Neuron (in vitro differentiated cells): Measurements from ENCODE around the gene POMT1.
"Not testable (repeated sequence)": the region's sequence is repeated elsewhere in the genome, so short reads cannot be mapped to it uniquely, and the experiment has no call there.

Experiments used
- H2AFZ ChIP-seq: one replicate; pipeline ENCODE4 v1.6.1; 2013; ENCODE audit warnings: low read depth, mild to moderate bottlenecking, inconsistent platforms, low read length, moderate library complexity
- H3K27me3 ChIP-seq: one replicate; pipeline ENCODE4 v1.6.1; 2013; ENCODE audit warnings: low read length; ENCODE audit not compliant: insufficient read depth
- H3K36me3 ChIP-seq: one replicate; pipeline ENCODE4 v1.6.1; 2013; ENCODE audit warnings: low read length; ENCODE audit not compliant: insufficient read depth
- H3K4me1 ChIP-seq: one replicate; pipeline ENCODE4 v1.6.1; 2013; ENCODE audit warnings: low read length; ENCODE audit not compliant: insufficient read depth
- H3K4me3 ChIP-seq: 2 replicates; pipeline ENCODE4 v1.5.1; 2013; ENCODE audit warnings: mild to moderate bottlenecking, low read length, moderate library complexity
- H3K9me3 ChIP-seq: one replicate; pipeline ENCODE4 v1.6.1; 2013; ENCODE audit warnings: low read length

Gene POMT1

GRCh38 chr9:131549186-131549585, 46.5 kb downstream of the POMT1 start:
- not testable (repeated sequence) for H3K27me3 ChIP-seq, H2AFZ ChIP-seq, H3K4me3 ChIP-seq, H3K4me1 ChIP-seq, H3K36me3 ChIP-seq
- H3K9me3 ChIP-seq = peaks cover 13% of the 10 kb centered on the region

- peaks cover 11% of the 10 kb centered on the region for H3K27me3 ChIP-seq
- H3K36me3 ChIP-seq, H2AFZ ChIP-seq, H3K9me3 ChIP-seq, H3K4me1 ChIP-seq, H3K4me3 ChIP-seq: not testable (repeated sequence)
Observed at GRCh38 chr9:131550465-131550864, 47.7 kb downstream of the POMT1 start.

GRCh38 chr9:131552030-131552429, 49.3 kb downstream of the POMT1 start:
- Histone ChIP-seq H3K27me3 (peaks cover 14% of the 10 kb centered on the region), H3K9me3 (peaks cover 9% of the 10 kb centered on the region), H3K4me3 (no peak overlapping the region), H2AFZ (no peak overlapping the region), H3K4me1 (no peaks in the 10 kb centered on the region), H3K36me3 (no peaks in the 10 kb centered on the region)

GRCh38 chr9:131554087-131554842, 51.5 kb downstream of the POMT1 start:
- no peaks in the 10 kb centered on the region for H3K4me1 ChIP-seq
- no peak overlapping the region for H3K4me3 ChIP-seq
- no peaks in the 10 kb centered on the region for H3K36me3 ChIP-seq
- H3K27me3 ChIP-seq = peaks cover 14% of the 10 kb centered on the region
- H3K9me3 ChIP-seq = peaks cover 6% of the 10 kb centered on the region
- no peak overlapping the region for H2AFZ ChIP-seq

- Histone ChIP-seq H3K27me3 (peaks cover 14% of the 10 kb centered on the region), H3K4me3 (no peak overlapping the region), H3K36me3 (no peaks in the 10 kb centered on the region), H2AFZ (no peak overlapping the region), H3K9me3 (peaks cover 6% of the 10 kb centered on the region), H3K4me1 (no peaks in the 10 kb centered on the region)
Observed at GRCh38 chr9:131554843-131555351, 52.2 kb downstream of the POMT1 start.

GRCh38 chr9:131555841-131556673, 53.3 kb downstream of the POMT1 start:
- Histone ChIP-seq H3K4me1 (no peaks in the 10 kb centered on the region), H3K36me3 (no peaks in the 10 kb centered on the region), H3K4me3 (no peak overlapping the region), H2AFZ (no peak overlapping the region), H3K27me3 (peaks cover 14% of the 10 kb centered on the region), H3K9me3 (peaks cover 6% of the 10 kb centered on the region)

GRCh38 chr9:131557855-131558548, 55.3 kb downstream of the POMT1 start:
- H3K27me3 ChIP-seq = peaks cover 14% of the 10 kb centered on the region
- H3K4me3 ChIP-seq = no peak overlapping the region
- no peaks in the 10 kb centered on the region for H3K36me3 ChIP-seq
- no peaks in the 10 kb centered on the region for H3K4me1 ChIP-seq
- H3K9me3 ChIP-seq = peaks cover 6% of the 10 kb centered on the region
- no peak overlapping the region for H2AFZ ChIP-seq

- Histone ChIP-seq H3K36me3 (no peaks in the 10 kb centered on the region), H3K9me3 (no peaks in the 10 kb centered on the region), H3K4me1 (no peaks in the 10 kb centered on the region), H3K27me3 (peaks cover 8% of the 10 kb centered on the region), H3K4me3 (no peak overlapping the region), H2AFZ (no peak overlapping the region)
Observed at GRCh38 chr9:131559421-131560000, 56.8 kb downstream of the POMT1 start.

- Histone ChIP-seq H2AFZ (no peak overlapping the region), H3K36me3 (no peaks in the 10 kb centered on the region), H3K27me3 (no peaks in the 10 kb centered on the region), H3K4me3 (no peak overlapping the region), H3K4me1 (no peaks in the 10 kb centered on the region), H3K9me3 (no peaks in the 10 kb centered on the region)
Observed at GRCh38 chr9:131562032-131562959, 59.6 kb downstream of the POMT1 start.

GRCh38 chr9:131565369-131565768, 62.7 kb downstream of the POMT1 start:
- Histone ChIP-seq H3K4me3 (no peak overlapping the region), H2AFZ (no peak overlapping the region), H3K27me3 (no peaks in the 10 kb centered on the region), H3K9me3 (peaks cover 3% of the 10 kb centered on the region), H3K36me3 (no peaks in the 10 kb centered on the region), H3K4me1 (no peaks in the 10 kb centered on the region)

GRCh38 chr9:131566158-131566557, 63.4 kb downstream of the POMT1 start:
- peaks cover 2% of the 10 kb centered on the region for H3K36me3 ChIP-seq
- H3K4me3 ChIP-seq = no peak overlapping the region
- no peaks in the 10 kb centered on the region for H3K4me1 ChIP-seq
- H3K27me3 ChIP-seq = no peaks in the 10 kb centered on the region
- peaks cover 3% of the 10 kb centered on the region for H3K9me3 ChIP-seq
- H2AFZ ChIP-seq = no peak overlapping the region

GRCh38 chr9:131567910-131568309, 65.2 kb downstream of the POMT1 start:
- peaks cover 2% of the 10 kb centered on the region for H3K36me3 ChIP-seq
- no peaks in the 10 kb centered on the region for H3K4me1 ChIP-seq
- peaks cover 3% of the 10 kb centered on the region for H3K9me3 ChIP-seq
- no peak overlapping the region for H3K4me3 ChIP-seq
- no peak overlapping the region for H2AFZ ChIP-seq
- H3K27me3 ChIP-seq = no peaks in the 10 kb centered on the region
